Colonic mucosa (tissue), 4 donors: ENCODE results near the gene GUCY2C. TPM values are rescaled to one million over a fixed set of nuclear protein-coding genes. Genes with fewer than 3 reads are reported as not detected.
A peak's percentile ranks its signal among the peaks of the same experiment; 100 is the strongest.
"Not testable (repeated sequence)": the region's sequence is repeated elsewhere in the genome, so short reads cannot be mapped to it uniquely, and the experiment has no call there.

ENCODE experiments used
- DNase-seq: peaks from one replicate; pipeline ENCODE4 v3.0.0-alpha.2; 2020
- H3K27ac ChIP-seq: fragments of 200-600 bp; one replicate; pipeline ENCODE4 v1.8.0; 2021
- H3K27me3 ChIP-seq: fragments of 200-600 bp; one replicate; pipeline ENCODE4 v1.8.0; 2021
- H3K36me3 ChIP-seq: fragments of 200-600 bp; one replicate; pipeline ENCODE4 v1.8.0; 2021
- H3K4me1 ChIP-seq: fragments of 200-600 bp; one replicate; pipeline ENCODE4 v1.8.0; 2021; ENCODE audit warnings: mild to moderate bottlenecking
- H3K4me3 ChIP-seq: fragments of 200-600 bp; one replicate; pipeline ENCODE4 v1.8.0; 2021
- H3K9ac ChIP-seq, 2 donors: one replicate each; pipeline ENCODE4 v1.7.0; 2013; ENCODE audit warnings: control low read depth in 2 of 2, low read depth in 2 of 2, low read length in 2 of 2
- H3K9me3 ChIP-seq: fragments of 200-600 bp; one replicate; pipeline ENCODE4 v1.8.0; 2021
- intact Hi-C: fragments of 100-400 bp; cut with DNase I; formaldehyde crosslinking; loops from one replicate; pipeline ENCODE4 v1.14.1; 2022
- total RNA-seq, 2 donors: library from RNA; stranded (reverse); fragmentation: NEBNext Ultra II Directional in 1 of 2; extraction: Animal tissue kit (Norgen Biotek cat#: 25700) in 1 of 2; gene quantifications; one replicate each; pipeline ENCODE4 v1.2.1, GENCODE V29; 2021
- TF ChIP-seq, protein P1 (sequence below): fragments of 200-600 bp; IDR thresholded peaks from one replicate; pipeline ENCODE4 v1.8.0; 2022; ENCODE audit warnings: antibody characterized with exemption, mild to moderate bottlenecking
- donor health status: healthy.
- donor health status: DM: no; HTN: no; CAD: no.
- donor health status: DM: no; HTN: no; CAD: no.

GUCY2C gene
- 10 to 100 TPM; 52.2 to 74.6 TPM for total RNA-seq

DNA sequence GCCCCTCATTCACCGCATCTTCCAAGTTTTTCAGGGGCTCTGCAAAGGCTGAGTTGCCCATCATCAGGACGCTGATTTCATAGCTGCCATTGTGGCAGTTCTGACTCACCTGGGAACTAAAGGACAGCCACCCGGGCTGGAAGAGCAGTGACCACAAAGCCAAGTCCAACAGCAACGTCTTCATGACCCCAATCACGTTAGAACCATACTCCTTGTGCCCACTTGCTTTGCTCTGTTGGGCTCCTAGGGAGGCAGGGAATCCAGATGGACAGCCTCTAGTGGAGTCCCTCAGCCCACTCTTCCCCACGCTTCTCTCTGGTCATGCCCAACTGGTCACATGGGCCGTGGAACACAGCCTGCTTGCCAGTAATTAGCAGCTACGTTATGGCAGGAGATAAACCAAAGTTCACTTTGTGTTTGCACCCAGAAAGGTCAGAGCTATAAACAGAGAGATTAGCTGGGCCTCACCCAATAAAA is at the start of gene GUCY2C:
GUCY2C (minus strand) TSS at position 335 of the 477 bp plus-strand sequence; CDS start at position 184, 151 bp downstream.
- intact Hi-C loops, result no loop called here
- H3K27ac ChIP-seq, result peak within 1 kb of the TSS; percentile 89
- H3K9me3 ChIP-seq, result no peaks in the 10 kb centered on the region
- no peaks in the 10 kb centered on the region for H3K27me3 ChIP-seq
- H3K4me1 ChIP-seq, result no peaks in the 10 kb centered on the region
- peak; percentile 88 for DNase-seq
- H3K36me3 ChIP-seq, result no peaks in the 10 kb centered on the region
- H3K4me3 ChIP-seq, result peak within 1 kb of the TSS; percentile 40
- peak within 1 kb of the TSS; percentile 36 to 70 for H3K9ac ChIP-seq
- TF ChIP-seq, protein P1, sequence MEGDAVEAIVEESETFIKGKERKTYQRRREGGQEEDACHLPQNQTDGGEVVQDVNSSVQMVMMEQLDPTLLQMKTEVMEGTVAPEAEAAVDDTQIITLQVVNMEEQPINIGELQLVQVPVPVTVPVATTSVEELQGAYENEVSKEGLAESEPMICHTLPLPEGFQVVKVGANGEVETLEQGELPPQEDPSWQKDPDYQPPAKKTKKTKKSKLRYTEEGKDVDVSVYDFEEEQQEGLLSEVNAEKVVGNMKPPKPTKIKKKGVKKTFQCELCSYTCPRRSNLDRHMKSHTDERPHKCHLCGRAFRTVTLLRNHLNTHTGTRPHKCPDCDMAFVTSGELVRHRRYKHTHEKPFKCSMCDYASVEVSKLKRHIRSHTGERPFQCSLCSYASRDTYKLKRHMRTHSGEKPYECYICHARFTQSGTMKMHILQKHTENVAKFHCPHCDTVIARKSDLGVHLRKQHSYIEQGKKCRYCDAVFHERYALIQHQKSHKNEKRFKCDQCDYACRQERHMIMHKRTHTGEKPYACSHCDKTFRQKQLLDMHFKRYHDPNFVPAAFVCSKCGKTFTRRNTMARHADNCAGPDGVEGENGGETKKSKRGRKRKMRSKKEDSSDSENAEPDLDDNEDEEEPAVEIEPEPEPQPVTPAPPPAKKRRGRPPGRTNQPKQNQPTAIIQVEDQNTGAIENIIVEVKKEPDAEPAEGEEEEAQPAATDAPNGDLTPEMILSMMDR, result no peak

DNA sequence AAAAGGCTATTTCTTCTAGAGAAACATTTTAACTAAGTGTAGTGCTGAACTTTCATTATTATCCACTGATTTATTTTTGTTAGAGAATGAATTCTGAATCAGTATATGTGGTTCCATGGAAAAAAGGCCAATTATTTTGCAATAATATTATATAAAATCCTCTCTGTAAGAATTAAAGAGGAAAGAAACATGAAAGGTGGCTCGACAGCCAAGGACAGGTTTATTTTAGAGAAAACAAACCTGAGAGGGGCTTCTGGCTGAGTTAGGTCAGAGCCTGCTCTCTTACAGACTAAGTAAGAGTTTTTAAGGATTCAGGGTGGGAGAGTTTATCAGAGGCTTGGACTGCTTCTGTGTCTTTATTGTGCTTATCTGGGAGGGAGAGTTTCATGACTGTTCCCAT is 46.7 kb upstream of the GUCY2C start:
- TF ChIP-seq, protein P1, result no peak
- H3K27ac ChIP-seq, result no peak overlapping the region
- H3K27me3 ChIP-seq, result no peaks in the 10 kb centered on the region
- DNase-seq, result no peak
- intact Hi-C loops, result no loop called here
- H3K4me1 ChIP-seq, result no peaks in the 10 kb centered on the region
- no peak overlapping the region for H3K4me3 ChIP-seq
- no peak overlapping the region for H3K9ac ChIP-seq
- no peaks in the 10 kb centered on the region for H3K36me3 ChIP-seq
- no peaks in the 10 kb centered on the region for H3K9me3 ChIP-seq

DNA sequence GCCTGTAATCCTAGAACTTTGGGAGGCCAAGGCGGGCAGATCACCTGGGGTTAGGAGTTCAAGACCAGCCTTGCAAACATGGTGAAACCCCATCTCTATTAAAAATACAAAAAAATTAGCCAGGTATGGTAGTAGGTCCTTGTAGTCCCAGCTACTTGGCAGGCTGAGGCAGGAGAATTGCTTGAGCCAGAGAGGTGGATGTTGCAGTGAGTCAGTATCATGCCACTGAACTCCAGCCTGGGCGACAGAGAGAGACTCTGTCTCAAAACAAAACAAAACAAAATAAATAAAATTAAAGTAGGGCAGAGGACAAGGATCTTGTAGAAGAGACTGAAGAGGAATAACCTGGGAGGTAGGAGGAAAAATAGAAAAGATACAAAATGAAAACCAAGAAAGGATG is 45.5 kb upstream of the GUCY2C start:
- no peaks in the 10 kb centered on the region for H3K4me1 ChIP-seq
- TF ChIP-seq, protein P1, result no peak
- H3K27ac ChIP-seq, result no peak overlapping the region
- no peak overlapping the region for H3K9ac ChIP-seq
- H3K4me3 ChIP-seq, result no peak overlapping the region
- no peak for DNase-seq
- H3K36me3 ChIP-seq, result no peaks in the 10 kb centered on the region
- intact Hi-C loops, result no loop called here
- H3K27me3 ChIP-seq, result no peaks in the 10 kb centered on the region
- H3K9me3 ChIP-seq, result no peaks in the 10 kb centered on the region

DNA sequence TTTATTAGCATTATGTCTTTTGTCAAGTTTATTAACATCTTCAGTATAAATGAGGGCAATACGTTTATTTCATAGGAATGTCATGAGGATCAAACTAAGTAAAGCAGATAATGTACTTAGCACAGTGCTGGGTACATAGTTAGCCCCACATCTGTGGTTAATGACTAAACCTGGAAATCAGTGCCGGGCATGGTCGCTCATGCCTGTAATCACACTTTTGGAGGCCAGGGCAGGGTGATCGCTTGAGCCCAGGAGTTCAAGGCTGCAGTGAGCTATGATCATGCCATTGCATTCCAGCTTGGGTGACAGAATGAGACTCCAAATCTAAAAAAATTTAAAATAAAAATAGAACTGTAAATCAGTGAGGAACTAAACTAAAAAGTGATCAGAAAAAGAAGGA is 44.8 kb upstream of the GUCY2C start:
- H3K27ac ChIP-seq, result no peak overlapping the region
- no peak overlapping the region for H3K9ac ChIP-seq
- TF ChIP-seq, protein P1, result no peak
- no peak overlapping the region for H3K4me3 ChIP-seq
- H3K36me3 ChIP-seq, result no peaks in the 10 kb centered on the region
- intact Hi-C loops, result no loop called here
- no peaks in the 10 kb centered on the region for H3K9me3 ChIP-seq
- no peaks in the 10 kb centered on the region for H3K4me1 ChIP-seq
- DNase-seq, result no peak
- H3K27me3 ChIP-seq, result no peaks in the 10 kb centered on the region

DNA sequence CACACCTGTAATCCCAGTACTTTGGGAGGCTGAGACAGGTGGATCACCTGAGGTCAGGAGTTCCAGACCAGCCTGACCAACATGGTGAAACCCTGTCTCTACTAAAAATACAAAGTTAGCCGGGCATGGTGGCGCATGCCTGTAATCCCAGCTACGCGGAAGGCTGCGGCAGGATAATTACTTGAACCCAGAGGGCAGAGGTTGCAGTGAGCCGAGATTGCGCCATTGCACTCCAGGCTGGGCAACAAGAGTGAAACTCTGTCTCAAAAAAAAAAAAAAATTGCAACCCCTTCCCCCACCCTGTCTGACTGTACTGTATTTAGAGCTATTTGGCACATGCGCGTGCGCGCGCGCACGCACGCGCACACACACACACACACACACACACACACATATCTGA is 40.0 kb upstream of the GUCY2C start:
- H3K36me3 ChIP-seq, H3K4me3 ChIP-seq, H3K27me3 ChIP-seq, DNase-seq, H3K4me1 ChIP-seq, H3K27ac ChIP-seq, intact Hi-C loops, H3K9me3 ChIP-seq, H3K9ac ChIP-seq: not testable (repeated sequence)

DNA sequence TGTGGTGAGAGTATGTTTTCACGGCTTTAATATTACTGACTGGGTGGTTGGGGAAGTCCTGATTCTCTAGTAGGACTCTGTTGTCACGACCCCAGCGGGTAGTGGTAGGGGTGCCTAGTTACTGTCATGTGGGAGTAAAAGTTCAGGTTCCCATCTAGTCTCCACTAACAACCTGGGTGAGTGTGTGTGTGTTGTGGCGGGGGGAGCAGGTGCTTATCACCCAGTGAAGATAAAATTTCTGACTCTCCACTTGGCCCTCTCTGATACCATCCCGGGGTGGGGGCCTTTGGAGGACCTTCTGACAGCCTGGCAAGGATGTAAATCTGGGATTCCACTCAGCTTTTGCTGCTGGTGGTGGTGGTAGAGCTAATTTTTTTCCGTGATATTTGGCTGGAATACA is 35.4 kb upstream of the GUCY2C start:
- no peak overlapping the region for H3K4me3 ChIP-seq
- no peak overlapping the region for H3K9ac ChIP-seq
- no peak overlapping the region for H3K27ac ChIP-seq
- no peak for DNase-seq
- H3K36me3 ChIP-seq, result no peaks in the 10 kb centered on the region
- no peaks in the 10 kb centered on the region for H3K9me3 ChIP-seq
- TF ChIP-seq, protein P1, result no peak
- no peaks in the 10 kb centered on the region for H3K27me3 ChIP-seq
- intact Hi-C loops, result no loop called here
- no peaks in the 10 kb centered on the region for H3K4me1 ChIP-seq
